HepG2 (cell line): ENCODE data around the gene TTC28. TPM values are rescaled to one million over a fixed set of nuclear protein-coding genes. Genes with fewer than 3 reads are reported as not detected.

ENCODE experiments used
- ATAC-seq: fragments of 200-7000 bp; cut with Tn5 transposase; 3 replicates; pipeline ENCODE4 v1.9.1; 2020; ENCODE audit warnings: mild to moderate bottlenecking, moderate library complexity
- BruUV-seq: library from RNA; stranded (reverse); fragments of 400-500 nt; replicated peaks from 2 replicates; lab custom pipeline; 2021; lab: Mats Ljungman, UMichigan
- CTCF ChIA-PET: fragments of 300-600 bp; formaldehyde crosslinking; extraction: SDS; loops from one replicate; lab custom pipeline; 2021; ENCODE audit warnings: low total read pairs, inconsistent platforms, low intra/inter-chr PET ratio; lab: Yijun Ruan, JAX
- POLR2A ChIA-PET: fragments of 350-600 bp; sonication (Branson Sonifier 250); formaldehyde crosslinking; loops from one replicate; lab custom pipeline; 2020; ENCODE audit warnings: antibody characterized with exemption, inconsistent platforms; lab: Yijun Ruan, JAX
- DNase-seq: peaks from one replicate; pipeline ENCODE4 v3.0.0-alpha.2; 2015; ENCODE audit warnings: low spot score
- FAIRE-seq: peaks from 3 replicates; lab custom pipeline; 2011; peaks lifted over from hg19 to GRCh38; lab: Jason Lieb, UNC
- H2AFZ ChIP-seq: one replicate; pipeline ENCODE4 v1.6.1; 2011; ENCODE audit warnings: low read length, inconsistent platforms
- H3K27ac ChIP-seq: fragments of 300-600 bp; 3 replicates; pipeline ENCODE4 v1.8.0; 2011; ENCODE audit warnings: mixed run types, mild to moderate bottlenecking, mixed read lengths, low read length, inconsistent platforms; ENCODE audit not compliant: insufficient read depth; ENCODE audit errors: extremely low read length
- H3K27me3 ChIP-seq, 2 experiments: fragments of 200-600 bp in 1 of 2; 2 replicates in 1 of 2; 3 replicates in 1 of 2; pipeline versions ENCODE4 v1.6.0 to v1.8.0; 2011; ENCODE audit warnings: low read length in 2 of 2, mild to moderate bottlenecking in 2 of 2, moderate library complexity in 2 of 2, inconsistent platforms in 1 of 2; ENCODE audit not compliant: insufficient read depth in 2 of 2, control insufficient read depth in 1 of 2
- H3K36me3 ChIP-seq, 2 experiments: fragments of 200-600 bp in 1 of 2; replicated peaks in 1 of 2; 2 replicates in 1 of 2; 3 replicates in 1 of 2; pipeline versions ENCODE4 v1.5.1 to v1.8.0; 2011; ENCODE audit warnings: low read length in 2 of 2, inconsistent platforms in 1 of 2; ENCODE audit not compliant: insufficient read depth in 2 of 2, control insufficient read depth in 1 of 2
- H3K4me1 ChIP-seq: 2 replicates; pipeline ENCODE4 v1.5.1; 2012; ENCODE audit warnings: low read length, inconsistent platforms; ENCODE audit not compliant: insufficient read depth
- H3K4me2 ChIP-seq: 2 replicates; pipeline ENCODE4 v1.6.0; 2011; ENCODE audit warnings: low read depth, low read length, inconsistent platforms
- H3K4me3 ChIP-seq, 3 experiments: fragments of 200-600 bp in 1 of 3; sonication (generic), shearing (Covaris generic) in 1 of 3; replicated peaks in 1 of 3; 2 replicates each; pipeline ENCODE4 v1.5.1; 2011 to 2016; ENCODE audit warnings: low read length in 3 of 3, inconsistent platforms in 2 of 3, low read depth in 2 of 3, mild to moderate bottlenecking in 2 of 3, control low read depth in 1 of 3, mixed read lengths in 1 of 3; ENCODE audit not compliant: insufficient read depth in 1 of 3
- H3K79me2 ChIP-seq: one replicate; pipeline ENCODE4 v1.6.1; 2011; ENCODE audit warnings: low read length, inconsistent platforms; ENCODE audit not compliant: insufficient read depth
- H3K9ac ChIP-seq: 2 replicates; pipeline ENCODE4 v1.6.0; 2011; ENCODE audit warnings: mild to moderate bottlenecking, low read depth, low read length, inconsistent platforms; ENCODE audit not compliant: insufficient read depth
- H3K9me3 ChIP-seq: 2 replicates; pipeline ENCODE4 v1.5.1; 2012; ENCODE audit warnings: mild to moderate bottlenecking, low read length
- H4K20me1 ChIP-seq: 2 replicates; pipeline ENCODE4 v1.6.0; 2011; ENCODE audit warnings: inconsistent platforms, mild to moderate bottlenecking, low read length, moderate library complexity; ENCODE audit not compliant: insufficient read depth
- ATM ChIP-seq: fragments of 450-650 bp; IDR thresholded peaks from 2 replicates; pipeline ENCODE4 v1.7.1; 2017; ENCODE audit warnings: mild to moderate bottlenecking, borderline replicate concordance
- KDM5B ChIP-seq: sonication (generic); formaldehyde crosslinking; IDR thresholded peaks from 2 replicates; pipeline ENCODE4 v1.4.0; 2020; ENCODE audit warnings: missing genetic modification reagents, mild to moderate bottlenecking, borderline replicate concordance
- MED8 ChIP-seq: sonication (generic); formaldehyde crosslinking; IDR thresholded peaks from 2 replicates; pipeline ENCODE4 v1.8.1; 2023; ENCODE audit warnings: mild to moderate bottlenecking, missing genetic modification reagents; ENCODE audit not compliant: insufficient replicate concordance
- PPARG ChIP-seq: conservative IDR thresholded peaks from 2 replicates; pipeline ENCODE4 v1.6.1; 2016; ENCODE audit warnings: missing biosample characterization, missing genetic modification reagents
- SMYD3 ChIP-seq: sonication (generic); formaldehyde crosslinking; IDR thresholded peaks from 2 replicates; pipeline ENCODE4 v1.8.1; 2023; ENCODE audit warnings: mild to moderate bottlenecking, missing genetic modification reagents
- TCF7L2 ChIP-seq: IDR thresholded peaks from 2 replicates; pipeline ENCODE4 v1.6.1; 2011; ENCODE audit warnings: mild to moderate bottlenecking, low read depth, low read length, moderate library complexity
- YEATS4 ChIP-seq: sonication (generic); formaldehyde crosslinking; IDR thresholded peaks from 2 replicates; pipeline ENCODE4 v1.4.0; 2020; ENCODE audit warnings: missing genetic modification reagents, borderline replicate concordance
- ZEB1 ChIP-seq: IDR thresholded peaks from 2 replicates; pipeline ENCODE4 v1.6.1; 2012; ENCODE audit warnings: mild to moderate bottlenecking, low read depth, inconsistent platforms; ENCODE audit not compliant: insufficient replicate concordance
- ZKSCAN5 ChIP-seq: sonication (generic); formaldehyde crosslinking; IDR thresholded peaks from 2 replicates; pipeline ENCODE4 v1.5.1; 2020; ENCODE audit warnings: mild to moderate bottlenecking, missing genetic modification reagents
- ZNF878 ChIP-seq: sonication (generic); formaldehyde crosslinking; IDR thresholded peaks from 2 replicates; pipeline ENCODE4 v1.8.1; 2023; ENCODE audit warnings: mild to moderate bottlenecking, missing genetic modification reagents, moderate library complexity
- WGBS: methylation state at CpG from one replicate; pipeline ENCODE4 v1.1.6; 2017; ENCODE audit warnings: low lambda C conversion rate; 5-methylcytosine and 5-hydroxymethylcytosine counted together
- in situ Hi-C: cut with HindIII; loops from 2 replicates; pipeline ENCODE4 v1.10.0; 2017; ENCODE audit warnings: low pct_unique_long_range_greater_than_20kb; ENCODE audit not compliant: extremely low pct_ligation_motif_present
- intact Hi-C: fragments of 100-400 bp; cut with micrococcal nuclease; formaldehyde crosslinking; loops from one replicate; pipeline ENCODE4 v1.10.0; 2022; ENCODE audit not compliant: unreplicated experiment
- polyA plus RNA-seq, 8 experiments: library from polyadenylated mRNA; depleted of rRNA in 3 of 8; stranded (reverse) in 7 of 8; unstranded in 1 of 8; fragments of >200 nt; fragmentation: Illumina TruSeq in 4 of 8; extraction: Trizol in 4 of 8; gene quantifications; 2 replicates each; pipeline versions ENCODE4 v1.2.1 to v1.2.3, GENCODE V29; 2011 to 2016; ENCODE audit warnings: low read depth in 4 of 8, missing spikeins in 1 of 8, mixed read lengths in 1 of 8; ENCODE audit not compliant: insufficient read depth in 1 of 8
- total RNA-seq, 5 experiments: library from RNA; depleted of rRNA; stranded (reverse); fragments of >200 nt; fragmentation: Illumina TruSeq; extraction: Trizol; gene quantifications; 2 replicates each; pipeline ENCODE4 v1.2.3, GENCODE V29; 2016; ENCODE audit warnings: low read depth in 1 of 5
- TF ChIP-seq, protein P1 (sequence below): sonication (generic); formaldehyde crosslinking; IDR thresholded peaks from 2 replicates; pipeline ENCODE4 v1.5.0; 2020; ENCODE audit warnings: mild to moderate bottlenecking, missing genetic modification reagents
- TF ChIP-seq, protein P2 (sequence below): sonication (generic); formaldehyde crosslinking; IDR thresholded peaks from 2 replicates; pipeline ENCODE4 v1.4.0; 2020; ENCODE audit warnings: missing genetic modification reagents

Gene TTC28
- total and polyA plus RNA-seq, 2 of the 13 experiments (the other 11 are each of a cell fraction or from before 2014, with no cell fraction given): 4.2 to 13.1 TPM

DNA sequence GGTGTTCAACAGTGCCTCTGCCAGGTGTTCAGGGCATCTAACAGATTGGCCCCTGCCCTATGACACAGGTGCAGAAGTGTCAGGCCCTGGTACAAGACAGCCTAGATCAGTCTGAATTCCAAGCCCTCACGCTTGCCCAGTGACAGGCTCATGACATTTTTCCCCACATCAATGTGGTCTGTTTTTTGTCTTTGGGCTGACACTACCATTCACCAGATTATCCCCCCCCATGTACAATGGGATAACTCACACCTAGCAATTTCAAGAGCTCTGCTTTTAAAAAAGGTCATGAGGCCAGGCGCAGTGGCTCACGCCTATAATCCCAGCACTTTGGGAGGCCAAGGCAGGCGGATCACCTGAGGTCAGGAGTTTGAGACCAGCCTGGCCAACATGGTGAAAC is 605.1 kb downstream of the TTC28 start:
- WGBS: 95% methylated on average over 4 of the region's 4 CpGs
- intact Hi-C loops (no loop called here), in situ Hi-C loops (no loop called here)
- Histone ChIP-seq H3K27me3 (no peaks in the 10 kb centered on the region), H3K79me2 (no peaks in the 10 kb centered on the region), H4K20me1 (no peaks in the 10 kb centered on the region), H3K36me3 (peaks cover 0 to 1% of the 10 kb centered on the region in 2 experiments; a peak in 1 of 5 replicates), H2AFZ (no peak overlapping the region), H3K4me3 (no peak overlapping the region), H3K9me3 (no peaks in the 10 kb centered on the region), H3K4me2 (no peak overlapping the region), H3K9ac (no peak overlapping the region), H3K27ac (no peak overlapping the region), H3K4me1 (peaks cover 32% of the 10 kb centered on the region)
- BruUV-seq: no TSS peak
- ChIA-PET CTCF (no interaction called here), POLR2A (no interaction called here)
- TF ChIP-seq SMYD3 (CRISPR knock-in tag) (no peak), ZEB1 (no peak), YEATS4 (CRISPR knock-in tag) (no peak), ATM (no peak), ZKSCAN5 (CRISPR knock-in tag) (no peak), MED8 (CRISPR knock-in tag) (no peak), TCF7L2 (no peak)
- TF ChIP-seq, protein P1, sequence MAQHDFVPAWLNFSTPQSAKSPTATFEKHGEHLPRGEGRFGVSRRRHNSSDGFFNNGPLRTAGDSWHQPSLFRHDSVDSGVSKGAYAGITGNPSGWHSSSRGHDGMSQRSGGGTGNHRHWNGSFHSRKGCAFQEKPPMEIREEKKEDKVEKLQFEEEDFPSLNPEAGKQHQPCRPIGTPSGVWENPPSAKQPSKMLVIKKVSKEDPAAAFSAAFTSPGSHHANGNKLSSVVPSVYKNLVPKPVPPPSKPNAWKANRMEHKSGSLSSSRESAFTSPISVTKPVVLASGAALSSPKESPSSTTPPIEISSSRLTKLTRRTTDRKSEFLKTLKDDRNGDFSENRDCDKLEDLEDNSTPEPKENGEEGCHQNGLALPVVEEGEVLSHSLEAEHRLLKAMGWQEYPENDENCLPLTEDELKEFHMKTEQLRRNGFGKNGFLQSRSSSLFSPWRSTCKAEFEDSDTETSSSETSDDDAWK (CRISPR knock-in tag): no peak
- ATAC-seq: no peak
- FAIRE-seq: no peak
- DNase-seq: no peak

DNA sequence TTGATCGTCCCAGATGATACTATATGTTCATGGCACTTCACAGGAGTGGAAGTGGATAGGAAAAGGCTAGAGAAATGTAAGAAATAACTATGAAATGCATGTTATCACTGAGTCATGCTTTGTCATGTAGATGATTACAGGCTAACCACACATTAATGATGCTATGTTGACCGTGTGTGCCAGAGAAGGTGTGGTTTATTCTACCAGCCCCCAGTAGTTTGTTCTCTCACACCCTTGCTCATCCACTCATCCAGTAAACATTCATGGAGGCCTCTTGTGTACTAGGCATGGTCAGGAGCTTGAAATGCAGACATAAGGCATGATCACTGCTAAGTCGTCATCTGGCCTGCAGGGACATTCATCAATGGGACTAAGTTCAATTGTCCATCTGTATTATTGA is 607.6 kb downstream of the TTC28 start:
- no peak overlapping the region for H3K9ac ChIP-seq
- FAIRE-seq: no peak
- intact Hi-C loops: no loop called here
- H3K36me3 ChIP-seq: peaks cover 0 to 1% of the 10 kb centered on the region in 2 experiments; a peak in 1 of 5 replicates
- DNase-seq: no peak
- H3K9me3 ChIP-seq: no peaks in the 10 kb centered on the region
- no peak overlapping the region for H3K27ac ChIP-seq
- ChIA-PET POLR2A (no interaction called here), CTCF (no interaction called here)
- no TSS peak for BruUV-seq
- no peak for ATAC-seq
- H4K20me1 ChIP-seq: no peaks in the 10 kb centered on the region
- no peak overlapping the region for H3K4me3 ChIP-seq
- in situ Hi-C loops: no loop called here
- H3K27me3 ChIP-seq: no peaks in the 10 kb centered on the region
- H2AFZ ChIP-seq: no peak overlapping the region
- WGBS: 94% methylated on average over 3 of the region's 3 CpGs
- H3K79me2 ChIP-seq: no peaks in the 10 kb centered on the region
- no peak overlapping the region for H3K4me2 ChIP-seq
- TF ChIP-seq, protein P2, sequence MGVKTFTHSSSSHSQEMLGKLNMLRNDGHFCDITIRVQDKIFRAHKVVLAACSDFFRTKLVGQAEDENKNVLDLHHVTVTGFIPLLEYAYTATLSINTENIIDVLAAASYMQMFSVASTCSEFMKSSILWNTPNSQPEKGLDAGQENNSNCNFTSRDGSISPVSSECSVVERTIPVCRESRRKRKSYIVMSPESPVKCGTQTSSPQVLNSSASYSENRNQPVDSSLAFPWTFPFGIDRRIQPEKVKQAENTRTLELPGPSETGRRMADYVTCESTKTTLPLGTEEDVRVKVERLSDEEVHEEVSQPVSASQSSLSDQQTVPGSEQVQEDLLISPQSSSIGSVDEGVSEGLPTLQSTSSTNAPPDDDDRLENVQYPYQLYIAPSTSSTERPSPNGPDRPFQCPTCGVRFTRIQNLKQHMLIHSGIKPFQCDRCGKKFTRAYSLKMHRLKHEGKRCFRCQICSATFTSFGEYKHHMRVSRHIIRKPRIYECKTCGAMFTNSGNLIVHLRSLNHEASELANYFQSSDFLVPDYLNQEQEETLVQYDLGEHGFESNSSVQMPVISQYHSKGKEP (CRISPR knock-in tag): no peak
- TF ChIP-seq KDM5B (CRISPR knock-in tag): no peak
- no peak for TF ChIP-seq PPARG (CRISPR knock-in tag)
- no peak for TF ChIP-seq ZNF878 (CRISPR knock-in tag)
- peaks cover 19% of the 10 kb centered on the region for H3K4me1 ChIP-seq
